SKM-1 treated with dmso at 0.1 percent for 144 hours (cell line): Measurements from ENCODE around the gene ACOT7.

ENCODE experiments used
- DNase-seq: peaks from one replicate; lab custom pipeline; 2025; ENCODE audit not compliant: unreplicated experiment; lab: John Stamatoyannopoulos, UW

The ACOT7 gene

GRCh38 chr1:6292102-6292501 is 101.5 kb downstream of the ACOT7 start:
- DNase-seq = no peak

- DNase-seq = no peak
Observed at GRCh38 chr1:6288665-6289064, 104.9 kb downstream of the ACOT7 start.

- DNase-seq = no peak
Observed at GRCh38 chr1:6288026-6288425, 105.5 kb downstream of the ACOT7 start.

- no peak for DNase-seq
Observed at GRCh38 chr1:6287431-6287886, 106.1 kb downstream of the ACOT7 start.

GRCh38 chr1:6287029-6287428 is 106.5 kb downstream of the ACOT7 start:
- DNase-seq = no peak

GRCh38 chr1:6286266-6286665 is 107.3 kb downstream of the ACOT7 start:
- no peak for DNase-seq

- no peak for DNase-seq
Observed at GRCh38 chr1:6285336-6285735, 108.2 kb downstream of the ACOT7 start.

GRCh38 chr1:6282577-6283270 is 110.8 kb downstream of the ACOT7 start:
- DNase-seq = no peak

- DNase-seq = no peak
Observed at GRCh38 chr1:6281511-6282402, 111.8 kb downstream of the ACOT7 start.

- no peak for DNase-seq
Observed at GRCh38 chr1:6280761-6281451, 112.7 kb downstream of the ACOT7 start.

- DNase-seq = no peak
Observed at GRCh38 chr1:6279613-6280383, 113.8 kb downstream of the ACOT7 start.

- DNase-seq = no peak
Observed at GRCh38 chr1:6279066-6279465, 114.5 kb downstream of the ACOT7 start.

- DNase-seq = no peak
Observed at GRCh38 chr1:6278263-6278662, 115.3 kb downstream of the ACOT7 start.

GRCh38 chr1:6276811-6277555 is 116.6 kb downstream of the ACOT7 start:
- no peak for DNase-seq

- DNase-seq = no peak
Observed at GRCh38 chr1:6275826-6276782, 117.5 kb downstream of the ACOT7 start.

- DNase-seq = no peak
Observed at GRCh38 chr1:6274622-6275139, 118.9 kb downstream of the ACOT7 start.

- DNase-seq = no peak
Observed at GRCh38 chr1:6274102-6274501, 119.5 kb downstream of the ACOT7 start.

- no peak for DNase-seq
Observed at GRCh38 chr1:6273380-6273891, 120.1 kb downstream of the ACOT7 start.

- DNase-seq = no peak
Observed at GRCh38 chr1:6272868-6273267, 120.7 kb downstream of the ACOT7 start.
